Tibial artery (tissue), 4 donors: ENCODE measurements around the gene ZBTB20.

Source experiments
- DNase-seq, 2 donors: peaks; one replicate each; pipeline ENCODE4 v3.0.0-alpha.2; 2019
- H3K27ac ChIP-seq, 2 donors: fragments of 200-600 bp; sonication (generic) in 1 of 2; 1 replicate in 1 of 2; 2 replicates in 1 of 2; pipeline ENCODE4 v1.5.1; 2018 to 2019; ENCODE audit warnings: mild to moderate bottlenecking in 1 of 2
- H3K27me3 ChIP-seq, 2 donors: fragments of 200-600 bp; sonication (generic) in 1 of 2; one replicate each; pipeline versions ENCODE4 v1.5.1 to v1.6.0; 2016 to 2019
- H3K36me3 ChIP-seq, 3 donors: fragments of 200-600 bp; sonication (generic) in 2 of 3; one replicate each; pipeline ENCODE4 v1.5.1; 2016 to 2019; ENCODE audit warnings: mild to moderate bottlenecking in 2 of 3
- H3K4me1 ChIP-seq, 4 donors: fragments of 200-600 bp; sonication (generic) in 2 of 4; 1 replicate in 3 of 4; 2 replicates in 1 of 4; pipeline ENCODE4 v1.5.1; 2016 to 2019
- H3K4me3 ChIP-seq, 2 donors: fragments of 200-600 bp; sonication (generic) in 1 of 2; 1 replicate in 1 of 2; 2 replicates in 1 of 2; pipeline ENCODE4 v1.5.1; 2018 to 2019; ENCODE audit warnings: mild to moderate bottlenecking in 2 of 2
- H3K9me3 ChIP-seq, 3 donors: fragments of 200-600 bp; sonication (generic) in 1 of 3; one replicate each; pipeline ENCODE4 v1.5.1; 2016 to 2019
- intact Hi-C: fragments of 100-400 bp; cut with DNase I; formaldehyde crosslinking; loops from one replicate; pipeline ENCODE4 v1.15.0; 2023; ENCODE audit warnings: low total_unique reads
- TF ChIP-seq, protein P1 (sequence below), 2 experiments: fragments of 200-600 bp in 1 of 2; fragments of 450-650 bp in 1 of 2; IDR thresholded peaks; one replicate each; pipeline ENCODE4 v1.5.1; 2017 to 2019; ENCODE audit warnings: antibody characterized with exemption in 2 of 2, mild to moderate bottlenecking in 1 of 2, moderate library complexity in 1 of 2

ZBTB20 gene

DNA sequence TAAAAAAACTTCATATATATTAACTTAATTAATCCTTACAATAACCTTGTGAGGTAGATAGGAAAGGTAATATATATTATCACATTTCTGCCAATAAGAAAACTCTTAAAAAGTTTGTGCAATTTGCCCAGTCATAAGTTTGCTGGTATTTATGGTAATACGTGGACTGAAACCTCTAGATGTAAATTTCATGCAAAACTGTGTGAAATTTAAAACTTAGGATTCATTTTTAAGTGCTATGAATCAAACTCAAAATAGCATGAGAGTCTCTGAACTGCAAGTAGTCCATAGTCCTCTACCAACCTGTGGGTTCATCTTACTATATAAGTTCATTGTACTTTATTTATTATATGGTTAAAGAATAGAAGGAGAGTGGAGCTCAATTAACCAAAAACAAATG lies 56.4 kb downstream of the ZBTB20 start:
- Histone ChIP-seq H3K9me3 (no peaks in the 10 kb centered on the region), H3K4me1 (peaks cover 0 to 30% (median 7%) of the 10 kb centered on the region in 4 donors), H3K27ac (no peak overlapping the region), H3K36me3 (no peaks in the 10 kb centered on the region), H3K27me3 (no peaks in the 10 kb centered on the region), H3K4me3 (no peak overlapping the region)
- no peak for DNase-seq
- TF ChIP-seq, protein P1, sequence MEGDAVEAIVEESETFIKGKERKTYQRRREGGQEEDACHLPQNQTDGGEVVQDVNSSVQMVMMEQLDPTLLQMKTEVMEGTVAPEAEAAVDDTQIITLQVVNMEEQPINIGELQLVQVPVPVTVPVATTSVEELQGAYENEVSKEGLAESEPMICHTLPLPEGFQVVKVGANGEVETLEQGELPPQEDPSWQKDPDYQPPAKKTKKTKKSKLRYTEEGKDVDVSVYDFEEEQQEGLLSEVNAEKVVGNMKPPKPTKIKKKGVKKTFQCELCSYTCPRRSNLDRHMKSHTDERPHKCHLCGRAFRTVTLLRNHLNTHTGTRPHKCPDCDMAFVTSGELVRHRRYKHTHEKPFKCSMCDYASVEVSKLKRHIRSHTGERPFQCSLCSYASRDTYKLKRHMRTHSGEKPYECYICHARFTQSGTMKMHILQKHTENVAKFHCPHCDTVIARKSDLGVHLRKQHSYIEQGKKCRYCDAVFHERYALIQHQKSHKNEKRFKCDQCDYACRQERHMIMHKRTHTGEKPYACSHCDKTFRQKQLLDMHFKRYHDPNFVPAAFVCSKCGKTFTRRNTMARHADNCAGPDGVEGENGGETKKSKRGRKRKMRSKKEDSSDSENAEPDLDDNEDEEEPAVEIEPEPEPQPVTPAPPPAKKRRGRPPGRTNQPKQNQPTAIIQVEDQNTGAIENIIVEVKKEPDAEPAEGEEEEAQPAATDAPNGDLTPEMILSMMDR (IDR thresholded peaks at IDR 0.05), result no peak
- intact Hi-C loops, result loop anchor here (10.0 kb wide), 1 partner anchor 706 kb away; no protein-coding TSS in a partner anchor

DNA sequence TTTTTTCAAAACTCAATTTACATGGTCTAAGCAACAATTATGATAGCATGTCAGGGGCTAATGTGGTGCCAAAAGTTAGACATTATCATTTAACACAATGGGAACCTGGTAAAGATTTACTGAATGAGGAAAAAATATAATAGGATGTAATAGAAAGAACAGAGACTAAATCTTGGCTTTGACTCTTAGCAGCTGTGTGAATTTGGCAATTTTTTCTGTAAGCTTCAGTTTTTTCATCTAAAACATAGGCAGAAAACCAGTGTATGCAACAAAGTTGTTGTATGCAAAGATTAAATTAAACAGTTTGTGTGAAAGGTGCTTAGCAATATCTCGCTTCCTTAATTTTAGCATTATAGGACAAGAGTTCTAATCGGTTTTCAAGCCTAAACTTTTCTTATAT lies 57.6 kb downstream of the ZBTB20 start:
- intact Hi-C loops, result no loop called here
- peaks cover 0 to 30% (median 11%) of the 10 kb centered on the region in 4 donors for H3K4me1 ChIP-seq

DNA sequence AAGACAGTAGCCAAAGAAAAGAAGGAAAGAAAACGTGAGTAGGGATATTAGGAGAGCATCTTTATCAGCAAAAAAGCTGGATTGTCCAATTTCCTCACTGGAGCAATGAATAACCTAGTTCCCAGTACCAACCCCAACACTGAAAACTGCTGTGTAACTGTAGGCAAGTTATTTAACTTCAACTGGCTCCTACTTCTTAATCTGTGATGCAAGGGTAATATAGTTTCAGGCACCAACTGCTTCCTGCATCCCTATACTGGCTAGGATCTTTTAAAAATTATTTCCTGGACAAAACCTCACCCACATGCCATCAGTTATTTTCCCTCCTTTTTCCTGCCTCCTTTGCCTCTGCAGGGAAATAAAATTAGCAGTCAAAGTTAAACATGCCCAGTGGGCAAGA lies 59.6 kb downstream of the ZBTB20 start:
- H3K27me3 ChIP-seq, result no peaks in the 10 kb centered on the region
- no peaks in the 10 kb centered on the region for H3K36me3 ChIP-seq
- no peak overlapping the region for H3K4me3 ChIP-seq
- peaks cover 0 to 30% (median 10%) of the 10 kb centered on the region in 4 donors for H3K4me1 ChIP-seq
- no peak overlapping the region for H3K27ac ChIP-seq
- TF ChIP-seq, protein P1 (IDR thresholded peaks at IDR 0.05), result no peak
- no peaks in the 10 kb centered on the region for H3K9me3 ChIP-seq
- intact Hi-C loops, result no loop called here
- no peak for DNase-seq

More for the DNA sequence above, 57.6 kb downstream of the ZBTB20 start:
- Histone ChIP-seq H3K4me3 (no peak overlapping the region), H3K9me3 (no peaks in the 10 kb centered on the region), H3K36me3 (no peaks in the 10 kb centered on the region), H3K27ac (no peak overlapping the region), H3K27me3 (no peaks in the 10 kb centered on the region)
- TF ChIP-seq, protein P1 (IDR thresholded peaks at IDR 0.05), result no peak
- no peak for DNase-seq

DNA sequence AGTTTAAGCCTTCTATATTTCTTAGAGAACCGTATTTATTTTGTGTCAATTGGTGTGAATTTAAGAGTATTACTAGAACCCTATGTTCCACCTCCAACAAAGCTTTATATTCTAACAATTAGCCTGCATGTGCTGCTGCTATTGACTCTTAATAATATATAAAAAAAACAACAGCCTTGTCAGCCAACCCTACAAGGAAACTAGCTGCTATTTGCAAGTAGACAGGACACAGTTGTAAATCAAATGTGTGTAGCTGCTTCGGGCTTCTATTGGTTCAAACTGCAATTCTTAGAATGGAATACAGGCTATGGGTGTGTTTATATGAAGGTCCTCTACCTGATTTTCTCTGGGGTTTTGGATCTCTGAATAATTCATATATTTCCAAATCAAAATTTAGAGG lies 60.7 kb downstream of the ZBTB20 start:
- Histone ChIP-seq H3K27ac (no peak overlapping the region), H3K9me3 (no peaks in the 10 kb centered on the region), H3K27me3 (no peaks in the 10 kb centered on the region), H3K4me1 (peaks cover 0 to 30% (median 8%) of the 10 kb centered on the region in 4 donors), H3K4me3 (no peak overlapping the region), H3K36me3 (no peaks in the 10 kb centered on the region)
- DNase-seq, result no peak
- intact Hi-C loops, result no loop called here
- TF ChIP-seq, protein P1 (IDR thresholded peaks at IDR 0.05), result no peak

DNA sequence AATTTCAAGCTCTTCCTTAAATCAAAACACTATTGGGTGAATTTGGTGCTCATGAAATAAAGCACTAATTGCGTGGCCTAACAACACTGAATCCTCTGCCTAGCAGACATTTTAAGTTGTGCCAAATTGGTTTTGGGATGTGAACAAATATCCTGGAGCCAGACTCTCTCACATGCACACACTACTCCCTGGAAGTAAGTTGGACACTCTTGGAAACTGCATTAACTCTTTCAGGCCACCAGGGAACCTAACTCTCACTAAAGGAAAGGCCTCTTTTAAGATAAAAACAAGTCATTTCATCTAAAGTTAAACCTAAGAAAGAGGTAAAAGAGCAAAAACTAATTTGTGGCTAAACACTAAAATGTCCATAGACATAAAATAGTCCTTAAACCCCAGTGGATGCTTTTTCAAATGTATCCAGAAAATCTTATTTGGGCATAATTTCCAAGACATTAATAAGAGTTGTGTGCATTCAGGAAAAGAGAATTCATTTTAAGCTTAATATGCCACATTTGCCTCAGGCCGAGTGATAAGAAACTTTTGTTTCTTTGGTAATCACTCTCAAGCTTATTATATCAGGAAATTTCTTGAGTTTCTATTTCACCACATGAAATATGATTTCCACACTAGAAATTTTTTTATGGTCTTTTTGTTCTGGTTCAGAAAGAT lies 61.8 kb downstream of the ZBTB20 start:
- H3K4me3 ChIP-seq, result no peak overlapping the region
- peaks cover 0 to 30% (median 8%) of the 10 kb centered on the region in 4 donors for H3K4me1 ChIP-seq
- no peaks in the 10 kb centered on the region for H3K27me3 ChIP-seq
- no peak overlapping the region for H3K27ac ChIP-seq
- no peaks in the 10 kb centered on the region for H3K9me3 ChIP-seq
- intact Hi-C loops, result no loop called here
- H3K36me3 ChIP-seq, result no peaks in the 10 kb centered on the region
- DNase-seq, result no peak
- TF ChIP-seq, protein P1 (IDR thresholded peaks at IDR 0.05), result no peak
